ENCODE measurements around the gene CHN2.

CHN2 gene

DNA sequence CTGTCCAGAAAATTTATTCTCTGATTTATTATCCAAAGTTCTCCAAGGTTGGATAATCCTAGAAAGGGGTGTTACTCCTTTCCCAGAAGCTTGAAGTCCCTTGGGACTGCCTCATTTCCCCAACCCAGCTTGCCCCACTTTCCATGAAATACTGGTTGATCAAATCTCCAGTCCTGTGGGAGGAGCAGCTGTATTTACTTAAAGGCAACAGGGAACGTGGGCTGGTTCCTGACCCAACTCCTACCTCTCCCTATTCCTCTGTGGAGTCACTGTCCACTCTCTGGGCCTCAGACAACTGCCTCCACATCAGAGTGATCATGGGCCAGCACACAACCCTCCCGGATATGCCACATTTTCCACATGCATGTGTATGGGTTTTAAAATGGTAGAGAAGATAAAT is 202.8 kb downstream of the CHN2 start:
- Histone ChIP-seq H3K4me3 (ENCODE audit: insufficient read depth, low read length, poor library complexity, severe bottlenecking) (no peak overlapping the region), H3K9me3 (ENCODE audit: insufficient read depth, low read length) (no peaks in the 10 kb centered on the region), H3K27me3 (ENCODE audit: low read length) (0 out of 2 replicates have a peak, but pooled peaks cover 2% of the 10 kb centered on the region), H3K9me2 (replicated peaks; ENCODE audit: insufficient read depth, low read length) (no peaks in the 10 kb centered on the region), H3K36me3 (ENCODE audit: low read length) (no peaks in the 10 kb centered on the region), H4K20me1 (ENCODE audit: low read depth, low read length) (no peaks in the 10 kb centered on the region), H3K4me2 (ENCODE audit: low read depth, low read length, poor library complexity, severe bottlenecking) (no peak overlapping the region), H2AFZ (ENCODE audit: low read depth, low read length, severe bottlenecking) (no peak overlapping the region), H3K27ac (ENCODE audit: low read depth, low read length) (no peak overlapping the region), H3K9ac (ENCODE audit: low read length) (no peak overlapping the region), H3F3A (ENCODE audit: insufficient read depth) (no peaks in the 10 kb centered on the region), H3K79me2 (ENCODE audit: insufficient read depth, low read length) (no peaks in the 10 kb centered on the region)
- TF ChIP-seq EZH2phosphoT487 (conservative IDR thresholded peaks at IDR 0.05; ENCODE audit: low read length), result no peak
- TF ChIP-seq, protein P1, sequence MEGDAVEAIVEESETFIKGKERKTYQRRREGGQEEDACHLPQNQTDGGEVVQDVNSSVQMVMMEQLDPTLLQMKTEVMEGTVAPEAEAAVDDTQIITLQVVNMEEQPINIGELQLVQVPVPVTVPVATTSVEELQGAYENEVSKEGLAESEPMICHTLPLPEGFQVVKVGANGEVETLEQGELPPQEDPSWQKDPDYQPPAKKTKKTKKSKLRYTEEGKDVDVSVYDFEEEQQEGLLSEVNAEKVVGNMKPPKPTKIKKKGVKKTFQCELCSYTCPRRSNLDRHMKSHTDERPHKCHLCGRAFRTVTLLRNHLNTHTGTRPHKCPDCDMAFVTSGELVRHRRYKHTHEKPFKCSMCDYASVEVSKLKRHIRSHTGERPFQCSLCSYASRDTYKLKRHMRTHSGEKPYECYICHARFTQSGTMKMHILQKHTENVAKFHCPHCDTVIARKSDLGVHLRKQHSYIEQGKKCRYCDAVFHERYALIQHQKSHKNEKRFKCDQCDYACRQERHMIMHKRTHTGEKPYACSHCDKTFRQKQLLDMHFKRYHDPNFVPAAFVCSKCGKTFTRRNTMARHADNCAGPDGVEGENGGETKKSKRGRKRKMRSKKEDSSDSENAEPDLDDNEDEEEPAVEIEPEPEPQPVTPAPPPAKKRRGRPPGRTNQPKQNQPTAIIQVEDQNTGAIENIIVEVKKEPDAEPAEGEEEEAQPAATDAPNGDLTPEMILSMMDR (IDR thresholded peaks at IDR 0.05; ENCODE audit: insufficient read depth, low read length, poor library complexity, severe bottlenecking), result no peak

DNA sequence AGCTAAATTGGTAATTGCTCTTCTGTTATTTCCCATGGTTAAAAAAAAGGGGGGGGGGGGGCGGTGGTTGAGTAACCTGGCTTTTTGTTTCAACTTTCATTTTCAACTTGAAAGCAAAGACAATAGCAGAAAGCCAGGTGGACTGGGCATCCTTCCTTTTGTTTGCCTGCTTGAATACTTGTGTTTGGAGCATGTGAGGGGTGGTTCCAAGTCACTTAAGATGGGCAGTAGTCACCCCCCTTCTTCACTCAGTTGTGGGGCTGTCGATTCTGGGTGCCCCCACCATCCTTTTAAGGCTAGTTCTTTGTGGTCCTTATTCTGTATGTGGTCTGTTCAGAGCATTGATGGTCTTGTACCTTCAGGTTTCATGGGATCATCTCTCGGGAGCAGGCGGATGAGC is 203.4 kb downstream of the CHN2 start:
- Histone ChIP-seq H3K4me2 (ENCODE audit: low read depth, low read length, poor library complexity, severe bottlenecking) (no peak overlapping the region), H4K20me1 (ENCODE audit: low read depth, low read length) (no peaks in the 10 kb centered on the region), H3F3A (ENCODE audit: insufficient read depth) (no peaks in the 10 kb centered on the region), H3K27ac (ENCODE audit: low read depth, low read length) (no peak overlapping the region), H3K9me3 (ENCODE audit: insufficient read depth, low read length) (no peaks in the 10 kb centered on the region), H3K36me3 (ENCODE audit: low read length) (no peaks in the 10 kb centered on the region), H2AFZ (ENCODE audit: low read depth, low read length, severe bottlenecking) (no peak overlapping the region), H3K9me2 (replicated peaks; ENCODE audit: insufficient read depth, low read length) (no peaks in the 10 kb centered on the region), H3K4me3 (ENCODE audit: insufficient read depth, low read length, poor library complexity, severe bottlenecking) (no peak overlapping the region), H3K9ac (ENCODE audit: low read length) (no peak overlapping the region), H3K79me2 (ENCODE audit: insufficient read depth, low read length) (no peaks in the 10 kb centered on the region), H3K27me3 (ENCODE audit: low read length) (0 out of 2 replicates have a peak, but pooled peaks cover 3% of the 10 kb centered on the region)
- TF ChIP-seq EZH2phosphoT487 (conservative IDR thresholded peaks at IDR 0.05; ENCODE audit: low read length), result no peak
- TF ChIP-seq, protein P1 (IDR thresholded peaks at IDR 0.05; ENCODE audit: insufficient read depth, low read length, poor library complexity, severe bottlenecking), result no peak

DNA sequence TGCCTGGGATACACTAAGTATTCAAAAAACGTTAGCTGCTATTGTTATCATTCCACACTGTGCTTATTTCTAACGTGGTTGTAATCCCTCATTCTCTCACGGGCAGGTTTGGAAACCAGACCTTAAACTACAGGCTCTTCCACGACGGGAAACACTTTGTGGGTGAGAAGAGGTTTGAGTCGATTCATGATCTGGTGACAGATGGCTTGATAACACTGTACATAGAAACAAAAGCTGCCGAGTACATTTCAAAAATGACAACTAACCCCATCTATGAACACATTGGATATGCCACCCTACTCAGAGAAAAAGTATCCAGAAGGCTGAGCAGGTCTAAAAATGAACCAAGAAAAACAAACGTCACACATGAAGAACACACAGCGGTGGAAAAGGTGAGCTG is 205.9 kb downstream of the CHN2 start:
- Histone ChIP-seq H3K9me3 (ENCODE audit: insufficient read depth, low read length) (no peaks in the 10 kb centered on the region), H3K4me2 (ENCODE audit: low read depth, low read length, poor library complexity, severe bottlenecking) (no peak overlapping the region), H3K9ac (ENCODE audit: low read length) (no peak overlapping the region), H2AFZ (ENCODE audit: low read depth, low read length, severe bottlenecking) (no peak overlapping the region), H3K36me3 (ENCODE audit: low read length) (no peaks in the 10 kb centered on the region), H3K27me3 (ENCODE audit: low read length) (0 out of 2 replicates have a peak, but pooled peaks cover 3% of the 10 kb centered on the region), H3K27ac (ENCODE audit: low read depth, low read length) (no peak overlapping the region), H3K4me3 (ENCODE audit: insufficient read depth, low read length, poor library complexity, severe bottlenecking) (no peak overlapping the region), H3F3A (ENCODE audit: insufficient read depth) (no peaks in the 10 kb centered on the region), H4K20me1 (ENCODE audit: low read depth, low read length) (no peaks in the 10 kb centered on the region), H3K9me2 (replicated peaks; ENCODE audit: insufficient read depth, low read length) (no peaks in the 10 kb centered on the region), H3K79me2 (ENCODE audit: insufficient read depth, low read length) (no peaks in the 10 kb centered on the region)
- TF ChIP-seq, protein P1 (IDR thresholded peaks at IDR 0.05; ENCODE audit: insufficient read depth, low read length, poor library complexity, severe bottlenecking), result no peak
- TF ChIP-seq EZH2phosphoT487 (conservative IDR thresholded peaks at IDR 0.05; ENCODE audit: low read length), result no peak
